ENCODE data around the gene GYG2.
A peak's percentile ranks its signal among the peaks of the same experiment; 100 is the strongest.
"Not testable (repeated sequence)": the region's sequence is repeated elsewhere in the genome, so short reads cannot be mapped to it uniquely, and the experiment has no call there.

Gene GYG2

GRCh38 chrX:2892816-2893215, 64.1 kb downstream of the GYG2 start:
- no peaks in the 10 kb centered on the region for H3K9me3 ChIP-seq (ENCODE audit: control insufficient read depth, low read depth, low read length)
- H3K36me3 ChIP-seq (ENCODE audit: control insufficient read depth, low read depth, low read length): no peaks in the 10 kb centered on the region
- H3K9ac ChIP-seq (ENCODE audit: low read length): no peak overlapping the region
- H3K27me3 ChIP-seq (ENCODE audit: control insufficient read depth, insufficient read depth, low read length): no peaks in the 10 kb centered on the region
- no peak overlapping the region for H3K27ac ChIP-seq (ENCODE audit: low read length)
- peaks cover 27% of the 10 kb centered on the region for H3K4me1 ChIP-seq (ENCODE audit: control insufficient read depth, low read depth, low read length)
- no peak overlapping the region for H3K4me3 ChIP-seq (ENCODE audit: low read length)

DNA sequence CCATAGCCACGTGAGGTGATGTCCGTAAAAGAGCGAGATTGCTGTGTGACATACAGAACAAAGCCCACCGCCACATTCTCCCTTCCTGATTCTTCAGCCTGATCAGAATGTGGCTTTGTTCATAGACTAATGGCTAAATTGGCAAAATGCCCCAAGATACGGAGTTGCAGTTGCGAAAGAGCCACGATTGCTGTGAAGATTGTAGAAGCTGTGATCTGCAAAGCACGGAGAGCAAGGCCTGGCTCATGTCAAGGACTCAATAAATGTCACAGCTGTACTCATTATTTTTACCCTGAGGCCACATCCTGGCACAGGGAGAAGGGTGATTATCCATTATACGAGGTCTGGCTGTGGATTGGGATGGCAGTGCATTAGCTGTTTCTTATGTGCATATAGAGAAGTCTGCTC, 66.2 kb downstream of the GYG2 start:
- Histone ChIP-seq H3K27me3 (ENCODE audit: control insufficient read depth, insufficient read depth, low read length) (no peaks in the 10 kb centered on the region), H3K36me3 (ENCODE audit: control insufficient read depth, low read depth, low read length) (no peaks in the 10 kb centered on the region), H3K4me1 (ENCODE audit: control insufficient read depth, low read depth, low read length) (peaks cover 33% of the 10 kb centered on the region), H3K4me3 (ENCODE audit: low read length) (no peak overlapping the region), H3K9me3 (ENCODE audit: control insufficient read depth, low read depth, low read length) (no peaks in the 10 kb centered on the region), H3K9ac (ENCODE audit: low read length) (no peak overlapping the region), H3K27ac (ENCODE audit: low read length) (no peak overlapping the region)

- H3K27me3 ChIP-seq (ENCODE audit: control insufficient read depth, insufficient read depth, low read length): no peaks in the 10 kb centered on the region
- no peaks in the 10 kb centered on the region for H3K9me3 ChIP-seq (ENCODE audit: control insufficient read depth, low read depth, low read length)
- H3K4me3 ChIP-seq (ENCODE audit: low read length): peak overlapping the region; percentile 34
- H3K27ac ChIP-seq (ENCODE audit: low read length): peak overlapping the region; percentile 88
- peak overlapping the region; percentile 43 for H3K9ac ChIP-seq (ENCODE audit: low read length)
- H3K36me3 ChIP-seq (ENCODE audit: control insufficient read depth, low read depth, low read length): no peaks in the 10 kb centered on the region
- peaks cover 24% of the 10 kb centered on the region for H3K4me1 ChIP-seq (ENCODE audit: control insufficient read depth, low read depth, low read length)
These were observed 68.6 kb downstream of the GYG2 start for GRCh38 chrX:2897311-2897689.

GRCh38 chrX:2897690-2898623, 69.2 kb downstream of the GYG2 start:
- H3K4me3 ChIP-seq (ENCODE audit: low read length): peak overlapping the region; percentile 34
- H3K27me3 ChIP-seq (ENCODE audit: control insufficient read depth, insufficient read depth, low read length); H3K36me3 ChIP-seq (ENCODE audit: control insufficient read depth, low read depth, low read length); H3K9me3 ChIP-seq (ENCODE audit: control insufficient read depth, low read depth, low read length): not testable (repeated sequence)
- peaks cover 24% of the 10 kb centered on the region for H3K4me1 ChIP-seq (ENCODE audit: control insufficient read depth, low read depth, low read length)
- H3K27ac ChIP-seq (ENCODE audit: low read length): peak overlapping the region; percentile 88
- peak overlapping the region; percentile 43 for H3K9ac ChIP-seq (ENCODE audit: low read length)

- H3K4me1 ChIP-seq (ENCODE audit: control insufficient read depth, low read depth, low read length): peaks cover 24% of the 10 kb centered on the region
- H3K9me3 ChIP-seq (ENCODE audit: control insufficient read depth, low read depth, low read length): no peaks in the 10 kb centered on the region
- peak overlapping the region; percentile 88 for H3K27ac ChIP-seq (ENCODE audit: low read length)
- no peak overlapping the region for H3K4me3 ChIP-seq (ENCODE audit: low read length)
- H3K9ac ChIP-seq (ENCODE audit: low read length): peak overlapping the region; percentile 43
- no peaks in the 10 kb centered on the region for H3K36me3 ChIP-seq (ENCODE audit: control insufficient read depth, low read depth, low read length)
- no peaks in the 10 kb centered on the region for H3K27me3 ChIP-seq (ENCODE audit: control insufficient read depth, insufficient read depth, low read length)
These were observed 70.2 kb downstream of the GYG2 start for GRCh38 chrX:2898846-2899512.

GRCh38 chrX:2901367-2902036, 72.8 kb downstream of the GYG2 start:
- Histone ChIP-seq H3K27ac (ENCODE audit: low read length) (no peak overlapping the region), H3K4me3 (ENCODE audit: low read length) (no peak overlapping the region), H3K4me1 (ENCODE audit: control insufficient read depth, low read depth, low read length) (peaks cover 24% of the 10 kb centered on the region), H3K9ac (ENCODE audit: low read length) (no peak overlapping the region), H3K27me3 (ENCODE audit: control insufficient read depth, insufficient read depth, low read length) (no peaks in the 10 kb centered on the region), H3K9me3 (ENCODE audit: control insufficient read depth, low read depth, low read length) (no peaks in the 10 kb centered on the region), H3K36me3 (ENCODE audit: control insufficient read depth, low read depth, low read length) (no peaks in the 10 kb centered on the region)

DNA sequence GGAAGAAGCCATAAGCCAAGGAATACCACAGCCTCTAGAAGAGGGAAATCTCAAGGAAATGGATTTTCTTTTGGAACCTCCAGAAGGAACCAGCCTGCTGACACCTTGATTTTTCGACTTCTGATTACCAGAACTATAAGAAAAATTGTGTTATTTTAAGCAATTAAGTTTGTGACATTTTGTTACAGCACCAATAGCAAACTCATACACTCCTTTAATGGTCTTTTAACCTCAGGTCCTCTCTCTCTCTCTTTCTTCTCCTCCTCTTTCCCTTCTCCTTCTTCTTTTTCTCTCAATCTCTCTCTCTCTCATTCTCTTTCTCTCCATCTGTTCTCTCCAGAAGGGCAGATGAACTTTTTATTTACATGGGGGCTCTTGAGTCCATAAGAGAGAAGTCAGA, 74.1 kb downstream of the GYG2 start:
- Histone ChIP-seq H3K36me3 (ENCODE audit: control insufficient read depth, low read depth, low read length) (no peaks in the 10 kb centered on the region), H3K4me3 (ENCODE audit: low read length) (no peak overlapping the region), H3K9ac (ENCODE audit: low read length) (no peak overlapping the region), H3K27me3 (ENCODE audit: control insufficient read depth, insufficient read depth, low read length) (no peaks in the 10 kb centered on the region), H3K9me3 (ENCODE audit: control insufficient read depth, low read depth, low read length) (no peaks in the 10 kb centered on the region), H3K4me1 (ENCODE audit: control insufficient read depth, low read depth, low read length) (peaks cover 14% of the 10 kb centered on the region), H3K27ac (ENCODE audit: low read length) (no peak overlapping the region)

DNA sequence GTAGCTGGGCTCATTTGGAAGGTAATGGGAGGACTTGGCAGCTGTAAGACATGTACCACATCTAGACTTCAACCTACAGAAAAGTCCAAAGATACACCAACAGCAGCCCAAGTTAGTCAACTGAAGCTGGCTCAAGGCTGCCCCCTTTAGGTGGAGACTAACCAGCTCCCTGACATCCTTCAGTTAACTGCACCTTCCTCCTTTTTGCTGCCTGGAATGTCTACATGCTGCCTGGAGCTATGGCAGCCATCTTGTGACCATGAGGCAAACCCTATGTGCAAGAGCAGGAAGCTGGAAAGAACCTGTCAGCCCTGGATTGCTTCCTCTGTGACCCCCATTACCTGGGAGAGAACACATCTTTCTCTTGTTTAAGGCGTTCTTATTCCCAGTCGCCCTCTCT, 74.6 kb downstream of the GYG2 start:
- H3K36me3 ChIP-seq (ENCODE audit: control insufficient read depth, low read depth, low read length): no peaks in the 10 kb centered on the region
- H3K4me3 ChIP-seq (ENCODE audit: low read length): no peak overlapping the region
- peaks cover 9% of the 10 kb centered on the region for H3K4me1 ChIP-seq (ENCODE audit: control insufficient read depth, low read depth, low read length)
- no peak overlapping the region for H3K9ac ChIP-seq (ENCODE audit: low read length)
- no peaks in the 10 kb centered on the region for H3K9me3 ChIP-seq (ENCODE audit: control insufficient read depth, low read depth, low read length)
- no peak overlapping the region for H3K27ac ChIP-seq (ENCODE audit: low read length)
- H3K27me3 ChIP-seq (ENCODE audit: control insufficient read depth, insufficient read depth, low read length): no peaks in the 10 kb centered on the region

DNA sequence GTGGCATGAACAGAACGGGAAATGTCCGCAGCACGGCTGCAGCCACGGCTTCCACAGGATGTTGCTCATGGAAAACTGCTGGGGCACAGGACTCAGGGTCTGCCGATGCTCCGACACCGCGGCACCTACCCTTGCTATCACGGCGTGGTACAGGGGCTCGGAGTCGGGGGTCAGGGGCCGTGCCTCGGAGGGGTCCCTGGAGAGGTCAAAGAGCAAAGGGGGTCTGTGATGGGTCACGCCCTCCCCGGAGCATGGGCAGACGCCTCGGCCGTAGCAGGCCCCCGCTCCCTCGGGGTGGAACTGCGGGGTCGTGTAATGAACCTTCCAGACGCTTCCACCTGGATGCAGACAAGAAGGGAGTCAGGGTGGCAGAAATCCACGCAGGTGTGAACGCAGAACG, 78.6 kb downstream of the GYG2 start:
- H3K4me3 ChIP-seq (ENCODE audit: low read length): no peak overlapping the region
- no peaks in the 10 kb centered on the region for H3K9me3 ChIP-seq (ENCODE audit: control insufficient read depth, low read depth, low read length)
- H3K27ac ChIP-seq (ENCODE audit: low read length): no peak overlapping the region

GRCh38 chrX:2908125-2908685, 79.5 kb downstream of the GYG2 start:
- no peaks in the 10 kb centered on the region for H3K9me3 ChIP-seq (ENCODE audit: control insufficient read depth, low read depth, low read length)
- H3K36me3 ChIP-seq (ENCODE audit: control insufficient read depth, low read depth, low read length): no peaks in the 10 kb centered on the region
- no peak overlapping the region for H3K9ac ChIP-seq (ENCODE audit: low read length)
- no peak overlapping the region for H3K4me3 ChIP-seq (ENCODE audit: low read length)
- peaks cover 10% of the 10 kb centered on the region for H3K4me1 ChIP-seq (ENCODE audit: control insufficient read depth, low read depth, low read length)
- H3K27ac ChIP-seq (ENCODE audit: low read length): no peak overlapping the region
- no peaks in the 10 kb centered on the region for H3K27me3 ChIP-seq (ENCODE audit: control insufficient read depth, insufficient read depth, low read length)

More for the DNA sequence above, 78.6 kb downstream of the GYG2 start:
- H3K36me3 ChIP-seq (ENCODE audit: control insufficient read depth, low read depth, low read length): no peaks in the 10 kb centered on the region
- H3K9ac ChIP-seq (ENCODE audit: low read length): no peak overlapping the region
- H3K27me3 ChIP-seq (ENCODE audit: control insufficient read depth, insufficient read depth, low read length): no peaks in the 10 kb centered on the region
- H3K4me1 ChIP-seq (ENCODE audit: control insufficient read depth, low read depth, low read length): peaks cover under 1% of the 10 kb centered on the region

DNA sequence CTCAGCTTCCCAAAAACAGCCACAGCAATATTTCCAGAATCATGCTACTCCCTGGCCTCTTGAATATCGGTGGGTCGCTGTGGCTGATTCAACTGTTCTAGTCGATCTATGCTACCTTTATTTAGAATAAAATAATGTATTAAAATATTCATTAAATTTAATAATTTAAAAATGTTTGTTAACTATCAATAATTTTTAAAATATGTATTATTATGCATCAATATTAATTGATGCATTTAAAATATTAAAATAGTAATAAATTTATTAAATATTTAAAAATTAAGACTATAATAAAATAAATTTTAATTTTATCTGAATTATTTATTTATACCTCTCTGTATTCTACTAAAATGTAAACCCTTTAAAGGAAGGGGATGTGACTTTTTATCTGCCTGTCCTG, 81.4 kb downstream of the GYG2 start:
- Histone ChIP-seq H3K27me3 (ENCODE audit: control insufficient read depth, insufficient read depth, low read length) (no peaks in the 10 kb centered on the region), H3K36me3 (ENCODE audit: control insufficient read depth, low read depth, low read length) (no peaks in the 10 kb centered on the region), H3K9me3 (ENCODE audit: control insufficient read depth, low read depth, low read length) (no peaks in the 10 kb centered on the region), H3K27ac (ENCODE audit: low read length) (no peak overlapping the region), H3K9ac (ENCODE audit: low read length) (no peak overlapping the region), H3K4me1 (ENCODE audit: control insufficient read depth, low read depth, low read length) (peaks cover 18% of the 10 kb centered on the region), H3K4me3 (ENCODE audit: low read length) (no peak overlapping the region)
